ENCODE results near the gene CPA5.

The CPA5 gene

DNA sequence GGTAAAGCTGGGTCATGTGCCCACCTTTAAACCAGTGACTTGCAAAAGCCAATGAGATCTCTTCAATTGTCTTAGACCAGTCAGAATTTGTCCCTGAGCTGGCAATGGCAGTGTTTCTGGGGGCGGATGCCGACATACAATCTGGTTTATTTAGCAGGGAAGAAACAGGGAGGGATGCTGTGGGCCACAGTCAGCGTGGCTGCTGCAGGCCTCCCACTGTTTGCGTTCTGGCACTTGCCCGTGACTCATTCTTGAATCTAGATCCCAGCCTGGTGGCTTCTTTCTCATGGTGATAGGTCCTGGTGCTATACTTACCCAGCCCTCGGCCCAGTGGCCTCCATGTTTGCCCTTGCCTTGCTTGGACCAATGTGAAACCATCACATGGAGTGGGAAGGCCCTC is 32.6 kb downstream of the CPA5 start:
- DNase-seq (ENCODE audit: low read depth in 1 of 2, low spot score in 1 of 2), result no peak

GRCh38 chr7:130379019-130379418 is 34.4 kb downstream of the CPA5 start:
- DNase-seq (ENCODE audit: low read depth in 1 of 2, low spot score in 1 of 2), result no peak

- DNase-seq (ENCODE audit: low read depth in 1 of 2, low spot score in 1 of 2), result no peak
Measured at GRCh38 chr7:130379532-130379920, 34.9 kb downstream of the CPA5 start.

GRCh38 chr7:130379921-130380860 is 35.6 kb downstream of the CPA5 start, which contains the start of gene CPA1:
Gene CPA1 (plus strand): TSS chr7:130380494. CDS start chr7:130380521, 27 bp downstream.
- no peak for DNase-seq (ENCODE audit: low read depth in 1 of 2, low spot score in 1 of 2)

GRCh38 chr7:130380861-130381455 is 36.3 kb downstream of the CPA5 start:
- DNase-seq (ENCODE audit: low read depth in 1 of 2, low spot score in 1 of 2), result no peak

GRCh38 chr7:130381468-130382312 is 37.1 kb downstream of the CPA5 start:
- no peak for DNase-seq (ENCODE audit: low read depth in 1 of 2, low spot score in 1 of 2)

- DNase-seq (ENCODE audit: low read depth in 1 of 2, low spot score in 1 of 2), result no peak
Measured at GRCh38 chr7:130383187-130383980, 38.8 kb downstream of the CPA5 start.

DNA sequence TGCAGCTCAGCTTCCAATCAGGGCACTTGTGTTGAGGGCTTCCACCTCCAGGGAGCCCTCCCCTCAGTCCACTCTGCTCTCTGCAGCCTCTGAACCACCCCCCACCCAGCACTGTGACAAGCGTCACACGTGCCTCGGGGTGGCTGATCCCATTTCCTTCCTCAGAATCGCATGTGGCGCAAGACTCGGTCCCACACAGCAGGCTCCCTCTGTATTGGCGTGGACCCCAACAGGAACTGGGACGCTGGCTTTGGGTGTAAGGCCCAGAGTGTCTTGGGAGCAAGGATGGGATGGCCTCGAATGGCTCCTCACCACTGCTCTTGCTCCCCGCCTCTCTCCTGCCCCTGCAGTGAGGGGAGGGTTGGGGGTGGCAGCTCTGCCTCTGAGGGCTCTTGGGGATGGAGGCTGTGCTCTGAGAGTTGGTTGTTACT is 39.8 kb downstream of the CPA5 start:
- DNase-seq (ENCODE audit: low read depth in 1 of 2, low spot score in 1 of 2), result no peak

DNA sequence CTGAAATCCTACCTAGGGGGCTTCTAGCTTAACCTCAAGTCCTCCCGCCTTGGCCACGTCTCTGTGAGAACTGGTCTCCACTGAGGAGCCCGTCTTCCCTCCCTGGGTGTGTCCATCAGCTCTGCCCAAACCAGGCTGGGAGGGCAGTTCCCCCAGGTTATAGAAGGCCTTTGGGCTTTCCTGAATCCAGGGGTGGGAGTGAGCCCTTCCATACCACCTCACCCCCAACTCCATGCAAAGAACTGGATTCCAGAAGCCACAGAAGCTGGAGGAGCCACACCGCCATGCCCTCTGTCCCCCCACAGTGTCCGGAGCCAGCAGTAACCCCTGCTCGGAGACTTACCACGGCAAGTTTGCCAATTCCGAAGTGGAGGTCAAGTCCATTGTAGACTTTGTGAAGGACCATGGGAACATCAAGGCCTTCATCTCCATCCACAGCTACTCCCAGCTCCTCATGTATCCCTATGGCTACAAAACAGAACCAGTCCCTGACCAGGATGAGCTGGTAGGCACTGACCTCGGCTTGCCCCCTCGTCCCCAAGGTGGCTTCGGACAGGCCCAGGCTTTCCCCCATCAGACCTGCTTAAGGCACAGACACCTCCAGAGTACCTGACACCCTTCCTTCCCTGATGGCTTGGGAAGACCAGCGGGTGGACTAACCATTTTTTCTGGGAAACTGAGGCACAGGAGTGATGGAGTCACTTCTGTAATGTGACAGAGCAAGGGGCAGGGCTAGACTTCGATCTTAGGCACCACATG is 40.4 kb downstream of the CPA5 start:
- no peak for DNase-seq (ENCODE audit: low read depth in 1 of 2, low spot score in 1 of 2)

DNA sequence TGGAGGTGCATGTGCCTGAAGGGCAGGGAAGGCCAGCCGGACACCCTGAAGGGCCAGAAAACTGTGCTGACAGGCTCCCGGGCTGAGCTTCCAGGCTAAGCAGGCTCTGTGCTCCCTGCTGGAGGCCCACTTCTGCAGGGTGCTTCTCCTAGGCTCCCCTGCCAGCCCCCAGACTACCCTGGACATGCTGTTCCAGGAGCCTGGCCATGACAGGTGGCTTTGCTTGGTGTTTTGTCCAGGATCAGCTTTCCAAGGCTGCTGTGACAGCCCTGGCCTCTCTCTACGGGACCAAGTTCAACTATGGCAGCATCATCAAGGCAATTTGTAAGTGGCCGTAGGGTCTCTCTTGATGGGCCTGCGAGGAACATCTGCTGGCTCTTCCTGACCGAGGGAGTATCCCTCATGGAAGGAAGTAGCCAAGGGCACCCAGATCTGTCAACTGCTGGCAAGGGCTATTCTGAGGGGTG is 41.0 kb downstream of the CPA5 start:
- DNase-seq (ENCODE audit: low read depth in 1 of 2, low spot score in 1 of 2), result no peak

GRCh38 chr7:130386876-130387275 is 42.3 kb downstream of the CPA5 start:
- no peak for DNase-seq (ENCODE audit: low read depth in 1 of 2, low spot score in 1 of 2)

GRCh38 chr7:130387306-130387627 is 42.7 kb downstream of the CPA5 start:
- DNase-seq (ENCODE audit: low read depth in 1 of 2, low spot score in 1 of 2), result no peak

DNA sequence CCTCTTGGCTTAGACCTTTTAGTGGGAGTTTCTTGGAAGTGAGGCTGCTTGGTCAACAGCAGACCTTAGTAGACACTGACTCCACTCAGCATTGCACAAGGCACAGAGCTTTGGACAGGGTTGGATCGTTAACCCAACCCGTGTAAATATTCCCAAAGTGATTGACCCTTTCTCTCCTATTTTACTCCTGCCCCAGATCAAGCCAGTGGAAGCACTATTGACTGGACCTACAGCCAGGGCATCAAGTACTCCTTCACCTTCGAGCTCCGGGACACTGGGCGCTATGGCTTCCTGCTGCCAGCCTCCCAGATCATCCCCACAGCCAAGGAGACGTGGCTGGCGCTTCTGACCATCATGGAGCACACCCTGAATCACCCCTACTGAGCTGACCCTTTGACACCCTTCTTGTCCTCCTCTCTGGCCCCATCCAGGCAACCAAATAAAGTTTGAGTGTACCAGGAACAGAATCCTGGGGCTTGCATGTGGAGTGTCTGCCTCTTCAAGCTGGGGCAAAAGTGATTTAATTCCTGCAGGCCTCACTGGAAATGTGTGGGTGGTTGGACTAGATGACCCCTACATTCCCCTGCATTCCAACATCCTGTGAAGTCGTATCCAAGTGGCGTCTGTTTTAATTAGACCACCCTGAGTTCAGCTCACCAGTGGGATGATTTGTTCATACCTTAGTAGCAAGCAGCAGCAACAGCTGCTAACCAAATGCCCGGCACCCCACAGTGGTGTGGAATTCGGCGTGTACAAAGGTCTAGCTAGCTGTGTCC is 43.2 kb downstream of the CPA5 start:
- DNase-seq (ENCODE audit: low read depth in 1 of 2, low spot score in 1 of 2), result no peak

- no peak for DNase-seq (ENCODE audit: low read depth in 1 of 2, low spot score in 1 of 2)
Measured at GRCh38 chr7:130388671-130389070, 44.1 kb downstream of the CPA5 start.

DNA sequence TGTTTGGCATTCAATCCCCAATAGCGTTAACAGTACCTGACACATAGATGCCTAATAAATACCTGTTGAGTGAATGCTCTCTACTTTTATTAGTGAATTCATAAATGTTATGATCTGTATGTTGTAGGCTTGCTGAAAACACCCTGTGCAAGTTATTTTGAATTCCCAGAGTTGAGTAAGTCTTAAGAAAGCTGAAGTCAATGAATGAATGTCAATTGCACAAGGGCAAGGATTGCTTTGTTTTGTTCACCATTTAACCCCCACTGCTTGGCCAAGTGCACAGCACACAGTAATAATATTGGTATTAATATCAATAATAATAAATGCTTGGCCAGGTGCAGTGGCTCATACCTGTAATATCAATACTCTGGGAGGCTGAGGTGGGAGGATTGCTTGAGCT is 45.9 kb downstream of the CPA5 start:
- DNase-seq (ENCODE audit: low read depth in 1 of 2, low spot score in 1 of 2), result no peak

- no peak for DNase-seq (ENCODE audit: low read depth in 1 of 2, low spot score in 1 of 2)
Measured at GRCh38 chr7:130393101-130393561, 48.5 kb downstream of the CPA5 start.

DNA sequence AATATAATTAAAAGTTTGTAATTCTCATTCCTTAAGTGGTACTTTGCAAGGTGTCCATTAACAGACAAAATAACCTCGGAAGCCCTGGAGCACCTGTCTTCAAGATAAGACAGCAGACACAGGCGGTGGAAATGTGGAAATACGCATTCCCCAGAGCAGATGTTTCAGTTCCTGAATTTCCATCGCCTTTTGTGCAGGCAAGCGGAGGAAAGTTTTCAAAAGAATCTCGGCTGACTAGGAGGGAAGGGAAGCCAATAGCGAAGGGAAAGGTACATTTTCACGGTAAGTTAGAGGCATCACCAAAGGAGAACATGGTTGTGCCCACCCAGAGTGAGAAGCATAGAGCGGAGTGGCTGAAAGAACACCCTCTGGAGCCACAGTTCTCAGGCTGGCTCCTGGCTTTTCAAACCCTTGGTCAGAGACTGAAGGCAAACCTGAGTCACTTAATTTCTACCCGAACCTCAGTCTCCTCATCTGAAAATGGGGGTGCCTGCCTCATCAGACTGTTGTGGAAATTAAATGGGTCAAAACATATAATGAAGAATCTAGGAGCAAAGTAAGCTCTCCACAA is 49.3 kb downstream of the CPA5 start:
- DNase-seq (ENCODE audit: low read depth in 1 of 2, low spot score in 1 of 2), result no peak

- DNase-seq (ENCODE audit: low read depth in 1 of 2, low spot score in 1 of 2), result no peak
Measured at GRCh38 chr7:130394421-130395195, 50.0 kb downstream of the CPA5 start.

All from activated CD4-positive, alpha-beta T cell treated with anti-CD3 and anti-CD28 coated beads, Interleukin-2, amount 50 U/mL, for 24 hours (primary cell).